Measurements from ENCODE around the gene RETREG1. TPM values are rescaled to one million over a fixed set of nuclear protein-coding genes. Genes with fewer than 3 reads are reported as not detected.
"Not testable (repeated sequence)": the region's sequence is repeated elsewhere in the genome, so short reads cannot be mapped to it uniquely, and the experiment has no call there.

The RETREG1 gene
- polyA plus RNA-seq, 3 donors = 9.2 to 46.8 (median 12.6) TPM

DNA sequence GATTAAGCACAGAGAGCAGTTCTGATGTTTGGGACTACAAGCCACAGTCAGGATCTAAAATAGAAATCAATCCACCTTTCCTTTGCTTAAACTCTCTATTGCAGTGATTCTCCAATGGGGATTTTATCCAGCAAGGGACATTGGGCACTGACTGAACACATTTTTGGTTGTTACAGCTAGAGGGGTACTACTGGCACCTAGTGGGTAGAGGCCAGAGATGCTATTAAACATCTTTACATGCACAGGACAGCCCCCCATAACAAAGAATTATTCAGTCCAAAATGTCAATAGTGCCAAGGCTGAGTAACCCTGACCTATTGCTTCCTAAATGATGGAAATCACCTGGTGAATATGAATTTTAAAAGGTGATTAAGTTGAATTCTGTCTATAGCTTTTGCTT, 163.2 kb downstream of the RETREG1 start:
- no peak overlapping the region for H3K27ac ChIP-seq (ENCODE audit: low read depth, low read length)

DNA sequence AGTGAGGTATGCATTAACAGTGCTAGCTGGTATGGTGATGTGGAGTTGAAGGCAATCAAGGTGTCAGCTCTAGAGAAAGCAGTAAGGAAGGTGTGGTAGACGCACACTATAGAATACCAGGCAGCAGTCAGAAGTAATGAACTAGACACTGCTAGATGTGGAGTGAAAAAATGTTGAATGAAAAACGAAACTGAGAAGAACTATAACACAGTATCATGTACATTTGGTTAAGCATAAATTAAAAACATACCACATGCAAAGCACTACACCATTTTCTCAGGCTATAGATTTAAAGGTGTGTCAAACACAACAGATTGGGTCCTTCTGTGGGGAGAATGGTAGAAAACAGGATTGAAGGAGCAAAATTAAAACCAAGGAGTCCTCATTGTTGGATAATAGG, 166.6 kb downstream of the RETREG1 start:
- no peak overlapping the region for H3K27ac ChIP-seq (ENCODE audit: low read depth, low read length)
- WGBS, 3 donors = 88 to 92% (median 89%) methylated on average over 2 of the region's 2 CpGs

DNA sequence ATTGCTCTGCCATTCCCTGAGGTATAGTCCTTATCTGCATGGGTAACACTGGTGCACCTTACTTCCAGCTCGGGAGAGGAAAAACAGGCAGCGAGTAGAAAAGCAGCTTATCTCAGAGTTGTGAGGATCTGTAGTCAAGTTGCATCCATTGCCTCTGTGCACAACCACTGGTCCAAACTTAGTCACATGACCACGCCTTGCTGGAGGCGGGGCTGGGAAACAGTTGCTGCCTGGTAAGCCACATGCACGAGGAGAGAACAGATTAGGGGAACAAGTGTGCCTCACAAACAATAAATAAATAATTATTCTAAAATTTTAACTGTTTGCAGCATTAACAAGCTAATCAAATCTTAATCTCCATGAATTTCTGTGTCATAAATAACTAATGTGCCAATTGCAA, 169.8 kb downstream of the RETREG1 start:
- WGBS, 3 donors = 84 to 87% (median 87%) methylated on average over 5 of the region's 5 CpGs
- H3K27ac ChIP-seq (ENCODE audit: low read depth, low read length) = no peak overlapping the region

DNA sequence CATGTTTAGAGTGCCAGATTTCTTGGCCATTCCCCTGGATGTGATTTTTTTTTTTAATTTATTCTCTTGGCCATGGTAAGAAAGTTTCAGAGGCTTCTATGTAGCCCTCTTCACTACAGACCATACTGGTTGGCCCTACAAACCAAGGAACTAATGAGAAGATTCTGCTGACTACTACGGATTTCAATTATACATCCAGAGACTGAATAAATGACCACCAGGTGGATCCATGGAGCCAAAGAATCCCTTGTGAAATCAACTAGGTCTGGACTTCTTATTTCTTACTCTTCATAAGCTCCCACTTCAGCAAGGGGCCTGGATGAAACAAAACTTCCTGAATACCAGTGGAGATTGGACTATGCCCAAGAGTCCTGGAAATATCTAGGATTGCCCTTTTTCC, 178.8 kb downstream of the RETREG1 start:
- 72 to 80% (median 75%) methylated on average over 1 of the region's 1 CpG for WGBS, 3 donors
- H3K27ac ChIP-seq (ENCODE audit: low read depth, low read length) = no peak overlapping the region

DNA sequence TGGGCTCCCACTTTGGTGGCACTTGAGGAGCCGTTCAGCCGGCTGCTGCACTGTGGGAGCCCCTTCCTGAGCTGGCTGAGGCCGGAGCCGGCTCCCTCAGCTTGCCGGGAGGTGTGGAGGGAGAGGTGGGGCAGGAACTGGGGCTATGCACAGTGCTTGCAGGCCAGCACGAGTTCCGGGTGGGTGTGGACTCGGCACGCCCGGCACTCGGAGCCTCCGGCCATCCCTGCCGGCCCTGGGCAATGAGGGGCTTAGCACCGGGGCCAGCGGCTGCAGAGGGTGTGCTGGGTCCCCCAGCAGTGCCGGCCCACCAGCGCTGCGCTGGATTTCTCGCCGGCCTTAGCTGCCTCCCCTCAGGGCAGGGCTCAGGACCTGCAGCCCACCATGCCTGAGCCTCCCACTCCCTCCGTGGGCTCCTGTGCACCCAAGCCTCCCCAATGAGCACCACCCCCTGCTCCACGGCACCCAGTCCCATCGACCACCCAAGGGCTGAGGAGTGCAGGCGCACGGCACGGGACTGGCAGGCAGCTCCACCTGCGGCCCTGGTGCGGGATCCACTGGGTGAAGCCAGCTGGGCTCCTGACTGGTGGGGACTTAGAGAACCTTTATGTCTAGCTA, 180.6 kb downstream of the RETREG1 start:
- 90 to 95% (median 93%) methylated on average over 23 to 28 of the region's 28 CpGs for WGBS, 3 donors
- not testable (repeated sequence) for H3K27ac ChIP-seq (ENCODE audit: low read depth, low read length)

DNA sequence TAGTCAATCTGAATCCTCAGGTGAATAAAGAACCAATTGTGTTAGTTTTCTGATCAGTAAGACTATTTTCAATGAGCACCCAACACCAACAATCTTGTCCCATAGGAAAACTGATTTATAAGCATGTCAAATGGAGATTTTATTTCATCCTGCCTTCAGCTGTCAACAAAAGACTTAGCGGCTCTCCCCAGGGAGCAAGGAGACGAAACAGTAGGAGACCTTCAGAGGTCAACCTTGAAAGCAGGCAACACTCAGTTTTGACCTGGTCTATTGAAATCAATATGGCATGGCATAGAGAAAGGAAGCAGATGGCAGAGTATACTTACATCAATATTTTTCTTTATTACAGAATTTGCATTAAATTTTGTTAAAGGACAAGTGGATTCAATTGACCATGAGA, 185.3 kb downstream of the RETREG1 start:
- 38 to 64% (median 52%) methylated on average over 2 of the region's 2 CpGs for WGBS, 3 donors
- no peak overlapping the region for H3K27ac ChIP-seq (ENCODE audit: low read depth, low read length)

DNA sequence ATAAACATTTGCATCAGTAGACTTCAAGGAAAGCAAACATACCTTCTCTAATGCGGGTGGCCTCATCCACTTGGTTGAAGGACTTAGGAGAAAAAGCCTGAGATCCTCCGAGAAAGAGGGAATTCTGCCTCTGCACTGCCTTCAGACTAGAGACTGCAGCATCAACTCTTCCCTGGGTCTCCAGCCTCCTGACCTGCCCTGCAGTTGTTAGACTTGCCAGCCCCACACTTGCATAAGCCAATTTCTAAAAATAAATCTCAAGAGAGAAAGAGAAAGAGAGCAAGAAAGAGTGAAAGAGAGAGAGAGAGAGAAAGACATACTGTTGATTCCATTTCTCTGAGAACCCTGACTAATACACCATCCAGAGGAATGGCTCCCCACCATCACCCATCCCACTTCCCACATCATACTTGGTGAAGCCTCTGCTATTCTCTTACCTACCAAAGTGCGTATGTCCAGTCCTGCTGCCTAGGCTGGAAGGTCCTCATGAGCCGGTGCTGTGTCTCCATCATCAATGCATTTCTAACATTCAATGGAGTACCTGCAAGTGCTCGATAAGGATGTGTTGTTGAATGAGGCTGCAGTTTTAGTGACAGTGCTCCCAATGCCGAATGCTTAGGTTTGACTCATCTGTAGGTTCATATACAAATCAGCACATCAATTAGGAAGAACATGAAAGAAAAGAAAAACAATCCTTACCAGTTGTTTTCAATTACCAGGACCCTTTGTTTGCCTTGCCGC, 186.3 kb downstream of the RETREG1 start:
- no peak overlapping the region for H3K27ac ChIP-seq (ENCODE audit: low read depth, low read length)
- 87 to 91% (median 89%) methylated on average over 7 of the region's 7 CpGs for WGBS, 3 donors

DNA sequence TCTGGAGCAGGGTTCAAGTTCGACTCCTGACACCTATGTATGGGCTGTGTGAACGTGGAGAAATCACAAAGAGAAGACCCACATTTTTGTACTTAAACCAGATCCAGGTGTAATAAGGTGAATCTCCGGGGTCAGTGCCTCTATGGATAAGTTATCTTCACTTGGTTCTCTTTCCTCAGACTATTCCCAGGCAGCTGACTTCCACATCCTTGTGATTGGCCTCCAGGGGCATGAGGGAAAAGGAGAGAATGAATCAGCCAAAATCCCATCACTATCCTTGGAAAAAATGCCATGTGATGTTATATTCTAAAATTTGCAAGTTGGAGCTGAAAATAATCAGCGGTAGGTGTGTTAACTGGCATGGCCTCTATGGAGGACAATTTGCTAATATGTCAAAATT, 188.4 kb downstream of the RETREG1 start:
- no peak overlapping the region for H3K27ac ChIP-seq (ENCODE audit: low read depth, low read length)
- WGBS, 3 donors = 78 to 89% (median 80%) methylated on average over 4 of the region's 4 CpGs

DNA sequence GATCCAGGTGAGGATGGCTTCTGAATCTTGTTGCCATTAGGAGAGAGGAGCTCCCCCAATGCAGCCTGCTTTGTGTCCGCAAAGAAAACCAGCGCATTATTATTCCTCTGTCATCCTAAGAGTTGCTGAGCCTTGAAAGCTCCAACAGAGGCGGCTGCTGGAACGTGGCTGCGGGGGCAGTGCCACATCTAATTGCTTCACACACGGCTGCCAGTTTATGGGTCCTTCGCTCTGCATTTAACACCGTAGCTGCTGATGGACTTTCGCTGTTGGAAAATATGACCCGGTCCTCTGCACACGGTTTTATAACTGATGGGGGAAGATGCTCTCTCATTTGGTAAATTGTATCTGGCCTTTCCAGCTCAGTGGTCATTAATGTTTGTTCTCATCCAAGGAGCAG, 189.2 kb downstream of the RETREG1 start:
- no peak overlapping the region for H3K27ac ChIP-seq (ENCODE audit: low read depth, low read length)
- 41 to 56% (median 44%) methylated on average over 11 of the region's 11 CpGs for WGBS, 3 donors

Other genes starting within 250 kb of the RETREG1 start
- gene ZNF622, start 151.2 kb downstream of the RETREG1 start, polyA plus RNA-seq = 10 to 100 TPM; 16.1 to 52.3 (median 25.5) TPM